GM21423 (cell line): Measurements from ENCODE around the gene PRR5.

Experiments
- ATAC-seq: cut with Tn5 transposase; IDR thresholded peaks from one replicate; pipeline ENCODE4 v1.9.1; 2021; ENCODE audit warnings: mild to moderate bottlenecking, moderate library complexity; ENCODE audit not compliant: unreplicated experiment

PRR5 gene

GRCh38 chr22:44752285-44753188 lies 50.5 kb downstream of the PRR5 start, which contains the start of gene ARHGAP8:
ARHGAP8 (plus strand) TSS chr22:44752575; CDS start chr22:44786528, 33,953 bp downstream.
- ATAC-seq: no peak

- ATAC-seq: no peak
These were observed 51.4 kb downstream of the PRR5 start for GRCh38 chr22:44753189-44754042.

- ATAC-seq: no peak
These were observed 53.0 kb downstream of the PRR5 start for GRCh38 chr22:44754998-44755397.

GRCh38 chr22:44755417-44755816 lies 53.4 kb downstream of the PRR5 start:
- no peak for ATAC-seq

- no peak for ATAC-seq
These were observed 54.0 kb downstream of the PRR5 start for GRCh38 chr22:44755956-44756361.

- no peak for ATAC-seq
These were observed 56.5 kb downstream of the PRR5 start for GRCh38 chr22:44758344-44758973.

- ATAC-seq: no peak
These were observed 57.0 kb downstream of the PRR5 start for GRCh38 chr22:44759001-44759400.

GRCh38 chr22:44759430-44760310 lies 57.7 kb downstream of the PRR5 start:
- no peak for ATAC-seq

- ATAC-seq: no peak
These were observed 58.5 kb downstream of the PRR5 start for GRCh38 chr22:44760476-44760875.

- ATAC-seq: no peak
These were observed 59.0 kb downstream of the PRR5 start for GRCh38 chr22:44761025-44761424.

- ATAC-seq: no peak
These were observed 62.4 kb downstream of the PRR5 start for GRCh38 chr22:44764373-44764772.

- ATAC-seq: no peak
These were observed 63.0 kb downstream of the PRR5 start for GRCh38 chr22:44764974-44765373.

GRCh38 chr22:44765571-44766285 lies 63.7 kb downstream of the PRR5 start:
- ATAC-seq: no peak

- no peak for ATAC-seq
These were observed 71.1 kb downstream of the PRR5 start for GRCh38 chr22:44773082-44773481.

- ATAC-seq: no peak
These were observed 73.9 kb downstream of the PRR5 start for GRCh38 chr22:44775862-44776261.

- ATAC-seq: no peak
These were observed 74.8 kb downstream of the PRR5 start for GRCh38 chr22:44776605-44777363.

- ATAC-seq: no peak
These were observed 75.4 kb downstream of the PRR5 start for GRCh38 chr22:44777364-44777755.

GRCh38 chr22:44780876-44781449 lies 79.0 kb downstream of the PRR5 start:
- ATAC-seq: no peak
